22Rv1 (cell line): ENCODE results near the gene DLGAP3.
"Not testable (repeated sequence)": the region's sequence is repeated elsewhere in the genome, so short reads cannot be mapped to it uniquely, and the experiment has no call there.

Experiments used
- H3K27ac ChIP-seq: fragments of 450-650 bp; 2 replicates; pipeline ENCODE4 v1.5.1; 2017
- ZFX ChIP-seq: fragments of 450-650 bp; IDR thresholded peaks from 2 replicates; pipeline ENCODE4 v1.6.1; 2017; ENCODE audit warnings: antibody characterized with exemption, borderline replicate concordance
- TF ChIP-seq, protein P1 (sequence below): fragments of 450-650 bp; IDR thresholded peaks from 2 replicates; pipeline ENCODE4 v1.5.1; 2017; ENCODE audit warnings: mild to moderate bottlenecking

DLGAP3 gene

DNA sequence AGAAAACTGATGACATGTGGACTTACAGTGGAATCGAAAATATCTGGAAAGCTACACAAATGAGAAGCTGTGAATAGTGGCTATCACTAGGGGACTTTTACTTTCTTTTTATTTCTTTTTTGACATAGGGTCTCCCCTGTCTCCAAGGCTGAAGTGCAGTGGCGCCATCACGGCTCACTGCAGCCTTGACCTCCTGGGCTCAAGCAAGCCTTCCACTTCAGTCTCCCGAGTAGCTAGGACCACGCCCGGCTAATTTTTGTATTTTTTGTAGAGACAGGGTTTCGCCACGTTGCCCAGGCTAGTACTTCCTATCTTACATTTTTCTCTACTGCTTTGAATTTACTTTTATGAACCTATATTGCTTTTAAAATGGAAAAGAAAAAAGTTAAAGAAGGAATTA, 45.2 kb upstream of the DLGAP3 start:
- H3K27ac ChIP-seq, result no peak overlapping the region
- TF ChIP-seq, protein P1, sequence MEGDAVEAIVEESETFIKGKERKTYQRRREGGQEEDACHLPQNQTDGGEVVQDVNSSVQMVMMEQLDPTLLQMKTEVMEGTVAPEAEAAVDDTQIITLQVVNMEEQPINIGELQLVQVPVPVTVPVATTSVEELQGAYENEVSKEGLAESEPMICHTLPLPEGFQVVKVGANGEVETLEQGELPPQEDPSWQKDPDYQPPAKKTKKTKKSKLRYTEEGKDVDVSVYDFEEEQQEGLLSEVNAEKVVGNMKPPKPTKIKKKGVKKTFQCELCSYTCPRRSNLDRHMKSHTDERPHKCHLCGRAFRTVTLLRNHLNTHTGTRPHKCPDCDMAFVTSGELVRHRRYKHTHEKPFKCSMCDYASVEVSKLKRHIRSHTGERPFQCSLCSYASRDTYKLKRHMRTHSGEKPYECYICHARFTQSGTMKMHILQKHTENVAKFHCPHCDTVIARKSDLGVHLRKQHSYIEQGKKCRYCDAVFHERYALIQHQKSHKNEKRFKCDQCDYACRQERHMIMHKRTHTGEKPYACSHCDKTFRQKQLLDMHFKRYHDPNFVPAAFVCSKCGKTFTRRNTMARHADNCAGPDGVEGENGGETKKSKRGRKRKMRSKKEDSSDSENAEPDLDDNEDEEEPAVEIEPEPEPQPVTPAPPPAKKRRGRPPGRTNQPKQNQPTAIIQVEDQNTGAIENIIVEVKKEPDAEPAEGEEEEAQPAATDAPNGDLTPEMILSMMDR, result no peak
- TF ChIP-seq ZFX, result no peak

DNA sequence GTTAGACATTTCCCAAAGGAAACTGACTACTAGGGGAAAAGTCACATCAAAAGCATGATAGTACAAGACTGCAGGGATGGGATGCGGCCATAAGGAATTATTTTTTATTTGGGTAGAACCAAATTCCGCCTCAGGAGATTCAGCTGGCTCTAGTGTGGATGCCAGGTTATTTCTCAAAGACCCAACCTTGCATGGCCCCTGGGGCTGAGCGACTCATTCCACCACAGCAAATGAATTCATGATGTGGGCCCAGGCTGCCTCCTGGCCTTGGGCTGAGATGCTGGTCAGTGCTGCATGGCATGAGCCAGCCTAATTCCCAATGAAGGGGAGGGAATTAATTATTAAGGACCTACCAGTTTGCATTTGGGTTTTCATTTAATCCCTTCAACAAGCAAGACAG, 43.9 kb upstream of the DLGAP3 start:
- TF ChIP-seq, protein P1, result no peak
- no peak for TF ChIP-seq ZFX
- no peak overlapping the region for H3K27ac ChIP-seq

DNA sequence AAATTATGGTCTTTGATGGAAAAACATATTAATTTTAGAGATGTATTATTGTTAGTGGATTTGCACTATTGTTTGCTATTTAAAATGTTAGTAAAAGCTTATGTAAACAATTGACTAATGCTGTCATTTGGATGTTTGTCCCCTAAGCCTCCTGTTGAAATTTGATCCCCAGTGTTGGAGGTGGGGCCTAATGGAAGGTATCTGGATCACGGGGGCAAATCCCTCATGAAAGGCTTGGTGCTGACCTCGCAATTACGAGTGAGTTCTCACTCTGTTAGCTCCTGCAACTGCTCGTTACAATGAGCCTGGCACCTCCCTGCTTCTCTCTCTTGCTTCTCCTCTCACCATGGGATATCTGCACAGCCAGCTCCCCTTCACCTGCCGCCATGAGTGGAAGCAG, 41.4 kb upstream of the DLGAP3 start:
- 0 out of 2 replicates have a peak overlapping the region, but pooled peaks have one; percentile 11 for H3K27ac ChIP-seq
- no peak for TF ChIP-seq ZFX
- TF ChIP-seq, protein P1, result no peak

DNA sequence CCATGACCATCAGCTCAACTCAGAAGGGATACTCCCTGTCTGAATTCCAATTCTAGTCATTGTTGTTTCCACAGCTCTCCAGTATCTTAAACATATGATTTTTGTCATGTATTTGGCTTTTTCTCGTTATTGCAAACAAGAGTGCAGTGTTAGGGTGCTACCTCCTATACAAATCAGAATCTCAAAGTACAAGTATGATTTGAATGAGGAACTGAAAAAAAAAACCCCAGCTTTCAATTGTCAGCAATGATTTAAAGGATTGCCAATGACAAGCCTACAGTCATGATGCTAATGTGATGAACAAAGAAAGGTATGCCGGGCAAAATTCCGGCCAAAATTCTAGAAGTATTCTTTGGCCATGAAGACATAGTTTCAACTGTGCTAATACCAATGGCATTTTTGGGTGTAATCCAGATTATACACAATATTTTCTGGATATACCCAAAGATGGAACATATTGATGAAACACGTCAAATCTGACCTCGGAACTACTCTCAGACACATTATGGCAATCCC, 40.8 kb upstream of the DLGAP3 start:
- no peak overlapping the region for H3K27ac ChIP-seq
- TF ChIP-seq, protein P1, result no peak
- TF ChIP-seq ZFX, result no peak

DNA sequence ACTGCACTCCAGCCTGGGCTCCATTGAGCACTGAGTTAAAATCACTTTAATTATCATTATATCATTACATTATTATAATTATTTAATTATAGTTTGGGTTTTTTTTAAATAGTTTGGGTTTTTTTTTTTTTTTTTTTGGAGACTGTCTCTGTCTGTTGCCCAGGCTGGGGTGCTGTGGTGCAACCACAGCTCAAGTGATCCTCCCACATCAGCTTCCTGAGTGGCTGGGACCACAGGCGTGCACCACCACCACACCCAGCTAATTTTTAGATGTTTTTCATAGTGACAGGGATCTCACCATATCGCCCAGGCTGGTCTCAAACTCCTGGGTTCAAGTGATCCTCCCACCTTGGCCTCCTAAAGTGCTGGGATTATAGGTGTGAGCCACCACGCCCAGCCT, 38.8 kb upstream of the DLGAP3 start:
- H3K27ac ChIP-seq, result not testable (repeated sequence)

DNA sequence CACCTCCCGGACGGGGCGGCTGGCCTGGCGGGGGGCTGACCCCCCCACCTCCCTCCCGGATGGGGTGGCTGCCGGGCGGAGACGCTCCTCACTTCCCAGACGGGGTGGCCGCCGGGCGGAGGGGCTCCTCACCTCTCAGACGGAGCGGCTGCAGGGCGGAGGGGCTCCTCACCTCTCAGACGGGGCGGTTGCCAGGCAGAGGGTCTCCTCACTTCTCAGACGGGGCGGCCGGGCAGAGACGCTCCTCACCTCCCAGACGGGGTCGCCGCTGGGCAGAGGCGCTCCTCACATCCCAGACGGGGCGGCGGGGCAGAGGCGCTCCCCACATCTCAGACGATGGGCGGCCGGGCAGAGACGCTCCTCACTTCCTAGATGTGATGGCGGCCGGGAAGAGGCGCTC, 38.2 kb upstream of the DLGAP3 start:
- not testable (repeated sequence) for H3K27ac ChIP-seq

DNA sequence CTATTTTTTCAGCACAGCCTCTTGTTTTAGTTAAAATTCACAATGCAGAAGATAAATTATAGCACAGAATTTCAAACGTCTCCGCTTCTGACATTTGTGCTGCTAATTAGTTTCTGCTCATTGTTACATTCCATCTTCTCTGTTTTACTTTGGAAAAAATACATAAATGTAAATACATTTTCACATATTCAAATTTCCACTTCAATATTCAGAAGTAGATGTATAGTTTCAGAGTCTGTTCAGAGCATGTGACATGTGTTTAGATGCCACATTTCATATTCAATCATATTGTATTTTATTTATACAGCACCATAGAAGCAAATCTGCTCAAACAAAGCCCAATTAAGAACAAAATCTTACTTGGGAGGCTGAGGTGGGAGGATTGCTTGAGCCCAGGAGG, 36.1 kb upstream of the DLGAP3 start:
- TF ChIP-seq ZFX, result no peak
- no peak overlapping the region for H3K27ac ChIP-seq

DNA sequence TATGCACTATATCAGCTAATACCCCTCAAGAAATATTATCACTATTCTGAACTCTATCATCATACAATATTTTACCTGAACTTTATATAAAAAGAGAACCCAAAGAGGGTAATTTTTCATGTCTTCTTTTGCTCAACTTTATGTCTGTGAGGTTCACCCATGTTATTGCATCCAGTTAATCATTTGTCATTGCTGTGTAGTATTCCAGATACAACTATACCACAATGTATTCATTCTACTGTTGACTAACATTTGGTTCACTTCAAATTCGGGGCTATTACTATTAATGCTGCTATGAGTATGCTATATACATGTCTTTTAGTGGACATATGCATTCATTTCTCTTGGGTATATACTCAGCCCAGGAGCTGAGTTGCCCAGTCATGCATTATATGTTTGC, 21.0 kb upstream of the DLGAP3 start:
- no peak for TF ChIP-seq ZFX
- TF ChIP-seq, protein P1, result no peak
- no peak overlapping the region for H3K27ac ChIP-seq

DNA sequence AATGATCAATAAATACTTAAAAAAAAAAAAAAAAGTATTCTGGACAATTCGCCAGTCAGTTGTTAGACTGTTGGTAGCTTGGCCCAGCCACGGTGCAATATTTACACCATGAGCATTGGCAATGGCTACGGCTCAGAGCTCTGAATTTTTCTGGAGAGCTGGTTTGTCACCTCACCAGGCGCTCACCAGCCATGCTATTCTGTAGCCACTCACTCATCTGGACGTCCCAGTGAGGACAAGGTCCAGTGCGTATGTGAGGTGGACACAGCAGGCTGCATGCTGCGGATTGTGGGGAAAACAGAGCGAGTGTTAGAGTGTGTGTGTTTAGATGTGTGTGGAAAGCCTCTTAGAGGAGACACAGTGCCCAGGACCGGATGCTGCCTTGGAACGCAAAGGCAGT, 19.3 kb upstream of the DLGAP3 start:
- H3K27ac ChIP-seq, result not testable (repeated sequence)

DNA sequence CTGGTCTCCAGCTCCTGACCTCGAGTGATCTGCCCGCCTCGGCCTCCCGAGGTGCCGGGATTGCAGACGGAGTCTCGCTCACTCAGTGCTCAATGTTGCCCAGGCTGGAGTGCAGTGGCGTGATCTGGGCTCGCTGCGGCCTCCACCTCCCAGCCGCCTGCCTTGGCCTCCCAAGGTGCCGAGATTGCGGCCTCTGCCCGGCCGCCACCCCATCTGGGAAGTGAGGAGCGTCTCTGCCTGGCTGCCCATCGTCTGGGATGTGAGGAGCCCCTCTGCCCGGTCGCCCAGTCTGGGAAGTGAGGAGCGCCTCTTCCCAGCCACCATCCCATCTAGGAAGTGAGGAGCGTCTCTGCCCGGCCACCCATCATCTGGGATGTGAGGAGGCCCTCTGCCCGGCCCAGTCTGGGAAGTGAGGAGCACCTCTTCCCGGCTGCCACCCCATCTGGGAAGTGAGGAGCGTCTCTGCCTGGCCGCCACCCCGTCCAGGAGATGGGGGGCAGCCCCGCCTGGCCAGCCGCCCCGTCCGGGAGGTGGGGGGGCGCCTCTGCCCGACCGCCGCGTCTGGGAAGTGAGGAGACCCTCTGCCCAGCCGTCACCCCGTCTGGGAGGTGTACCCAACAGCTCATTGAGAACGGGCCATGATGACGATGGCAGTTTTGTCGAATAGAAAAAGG, 18.3 kb upstream of the DLGAP3 start:
- H3K27ac ChIP-seq, result not testable (repeated sequence)
